BLaER1 treated with 17β-estradiol and CSF1 and Interleukin-3, amounts not matched to agents 10 nM and 100 nM (cell line): ENCODE results near the gene MAFB.

Experiments used
- H3K27ac ChIP-seq, 11 experiments: shearing (Covaris generic); formaldehyde crosslinking; 2 replicates each; pipeline ENCODE4 v1.8.1; 2022
- H3K27me3 ChIP-seq, 11 experiments: shearing (Covaris generic); formaldehyde crosslinking; 2 replicates each; pipeline ENCODE4 v1.8.1; 2022
- H3K36me3 ChIP-seq, 11 experiments: shearing (Covaris generic); formaldehyde crosslinking; 2 replicates each; pipeline ENCODE4 v1.8.1; 2022
- H3K4me1 ChIP-seq, 10 experiments: shearing (Covaris generic); formaldehyde crosslinking; 2 replicates each; pipeline ENCODE4 v1.8.1; 2022
- H3K4me2 ChIP-seq, 11 experiments: shearing (Covaris generic); formaldehyde crosslinking; 2 replicates each; pipeline ENCODE4 v1.8.1; 2022
- H3K4me3 ChIP-seq, 10 experiments: shearing (Covaris generic); formaldehyde crosslinking; 2 replicates each; pipeline ENCODE4 v1.8.1; 2022
- H3K9ac ChIP-seq, 11 experiments: shearing (Covaris generic); formaldehyde crosslinking; 2 replicates each; pipeline ENCODE4 v1.8.1; 2022
- H3K9me3 ChIP-seq, 11 experiments: shearing (Covaris generic); formaldehyde crosslinking; replicated peaks in 1 of 11; 2 replicates each; pipeline ENCODE4 v1.8.1; 2022
- H4K20me1 ChIP-seq, 11 experiments: shearing (Covaris generic); formaldehyde crosslinking; 2 replicates each; pipeline ENCODE4 v1.8.1; 2022
- Cebpa-rat ChIP-seq, 11 experiments: shearing (Covaris generic); IDR thresholded peaks; 2 replicates each; pipeline ENCODE4 v1.8.1; 2022

MAFB gene

DNA sequence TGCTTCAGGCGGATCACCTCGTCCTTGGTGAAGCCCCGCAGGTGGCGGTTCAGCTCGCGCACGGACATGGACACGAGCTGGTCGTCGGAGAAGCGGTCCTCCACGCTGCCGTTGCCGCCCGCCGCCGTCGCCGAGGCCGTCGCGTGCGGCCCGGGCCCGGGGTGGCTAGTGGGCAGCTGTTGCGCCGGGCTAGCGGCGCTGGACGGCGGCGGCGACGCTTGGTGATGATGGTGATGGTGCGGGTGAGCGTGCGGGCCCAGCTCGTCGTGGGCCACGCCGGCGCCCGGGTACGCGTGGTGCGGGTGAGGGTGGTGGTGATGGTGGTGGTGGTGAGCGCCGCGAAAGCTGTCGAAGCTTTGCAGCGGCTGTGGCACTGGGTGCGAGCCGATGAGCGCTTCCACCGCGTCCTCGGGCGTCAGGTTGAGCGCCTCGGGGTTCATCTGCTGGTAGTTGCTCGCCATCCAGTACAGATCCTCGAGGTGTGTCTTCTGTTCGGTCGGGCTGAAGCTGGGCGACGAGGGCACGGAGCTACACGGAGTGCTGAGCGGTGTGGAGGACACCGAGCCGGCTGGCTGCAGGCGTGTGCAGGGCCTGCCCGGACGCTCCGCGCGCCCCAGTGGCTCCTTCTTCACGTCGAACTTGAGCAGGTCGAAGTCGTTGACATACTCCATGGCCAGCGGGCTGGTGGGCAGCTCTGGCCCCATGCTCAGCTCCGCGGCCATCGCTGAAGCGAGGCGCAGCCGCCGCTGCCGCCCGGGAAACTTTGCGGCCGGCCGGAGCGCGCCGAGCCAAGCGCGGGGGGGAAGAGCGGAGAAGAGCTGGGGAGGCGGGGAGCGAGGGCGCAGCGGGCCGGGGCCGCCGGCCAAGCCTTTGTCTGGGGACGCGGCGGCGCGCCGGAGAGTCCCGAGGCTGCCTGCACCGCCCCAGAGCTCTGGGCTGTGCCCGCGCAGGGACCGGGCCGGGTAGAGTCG, 622 bp downstream of the MAFB start:
- peaks cover 33 to 96% (median 90%) of the 10 kb centered on the region in 11 experiments for H3K27me3 ChIP-seq
- H3K4me2 ChIP-seq: peak overlapping the region; percentile 56 to 99 (median 94)

DNA sequence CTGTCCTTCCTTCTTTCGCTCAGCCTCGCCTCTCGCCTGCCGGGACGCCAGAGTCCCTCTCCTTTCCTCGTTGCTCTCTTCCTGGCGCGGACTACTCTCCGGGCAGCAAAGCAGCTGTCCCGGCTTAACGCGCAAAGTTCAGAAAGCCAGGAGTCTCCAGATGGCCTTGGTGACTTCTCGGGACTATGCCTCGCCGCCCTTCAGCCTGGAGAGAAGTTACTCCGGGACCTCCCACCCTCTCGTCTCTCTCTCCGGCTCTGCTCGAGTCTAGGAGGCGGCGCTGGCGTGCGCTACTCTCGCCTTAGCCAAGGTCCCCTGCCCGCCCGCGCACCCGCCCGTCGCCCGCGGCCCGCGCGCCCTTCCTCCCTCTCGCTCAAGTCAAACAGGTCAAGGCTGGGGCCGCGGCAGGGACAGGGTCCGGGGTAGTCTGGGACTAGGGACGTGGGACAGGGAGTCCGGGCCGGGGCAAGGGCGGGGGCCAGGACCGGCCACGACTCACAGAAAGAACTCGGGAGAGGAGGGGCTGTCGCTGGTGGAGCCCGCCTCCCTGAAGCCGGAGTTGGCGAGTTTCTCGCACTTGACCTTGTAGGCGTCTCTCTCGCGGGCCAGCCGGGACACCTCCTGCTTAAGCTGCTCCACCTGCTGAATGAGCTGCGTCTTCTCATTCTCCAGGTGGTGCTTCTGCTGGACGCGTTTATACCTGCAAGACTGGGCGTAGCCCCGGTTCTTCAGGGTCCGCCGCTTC, 1.5 kb downstream of the MAFB start:
- Histone ChIP-seq H3K4me3 (peak overlapping the region; percentile 56 to 97 (median 70)), H3K9ac (peak overlapping the region in 7 of 11 experiments; percentile 84 to 99 (median 97); a peak in 11 of 22 replicates), H3K27me3 (peaks cover 24 to 96% (median 90%) of the 10 kb centered on the region in 11 experiments), H3K36me3 (peaks cover 0 to 56% (median 0%) of the 10 kb centered on the region in 11 experiments; a peak in 9 of 22 replicates), H3K27ac (peak overlapping the region in 6 of 11 experiments; percentile 85 to 100 (median 98); a peak in 11 of 22 replicates), H4K20me1 (peaks cover 30 to 70% (median 61%) of the 10 kb centered on the region in 11 experiments), H3K4me1 (peaks cover 12 to 37% (median 18%) of the 10 kb centered on the region in 10 experiments), H3K4me2 (peak overlapping the region; percentile 80 to 99 (median 94)), H3K9me3 (peaks cover 0 to 49% (median 0%) of the 10 kb centered on the region in 11 experiments; a peak in 11 of 22 replicates)
- TF ChIP-seq Cebpa-rat (IDR thresholded peaks at IDR 0.05): no peak

More for the DNA sequence above, 622 bp downstream of the MAFB start:
- Histone ChIP-seq H3K4me3 (peak overlapping the region; percentile 56 to 97 (median 70)), H3K9me3 (peaks cover 0 to 50% (median 0%) of the 10 kb centered on the region in 11 experiments; a peak in 11 of 22 replicates), H4K20me1 (peaks cover 30 to 66% (median 55%) of the 10 kb centered on the region in 11 experiments), H3K27ac (peak overlapping the region; percentile 14 to 100 (median 85); a peak in 20 of 22 replicates), H3K9ac (peak overlapping the region; percentile 77 to 99 (median 85)), H3K4me1 (peaks cover 12 to 33% (median 18%) of the 10 kb centered on the region in 10 experiments), H3K36me3 (peaks cover 0 to 55% (median 0%) of the 10 kb centered on the region in 11 experiments; a peak in 9 of 22 replicates)
- no peak for TF ChIP-seq Cebpa-rat (IDR thresholded peaks at IDR 0.05)

DNA sequence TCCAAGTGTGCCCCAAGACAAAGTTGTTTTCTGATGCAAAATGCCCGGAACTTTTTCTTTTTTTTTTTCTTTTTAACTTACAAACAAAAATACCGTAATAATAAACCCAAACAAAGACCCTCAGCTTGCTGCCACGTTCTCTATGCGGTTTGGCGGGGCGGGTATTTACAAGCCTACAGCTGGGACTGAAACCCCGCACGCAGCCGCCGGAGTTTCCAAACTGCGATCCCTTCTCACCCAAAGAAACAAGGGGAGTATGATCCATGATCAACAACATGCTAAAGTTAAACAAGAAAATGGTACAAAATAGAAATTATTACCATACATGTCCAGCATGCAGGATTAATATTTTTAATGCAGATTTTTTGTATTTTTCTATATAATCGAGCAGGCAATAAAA, 2.1 kb downstream of the MAFB start:
- Histone ChIP-seq H3K9me3 (peaks cover 0 to 43% (median 0%) of the 10 kb centered on the region in 11 experiments; a peak in 11 of 22 replicates), H3K4me1 (peaks cover 12 to 44% (median 20%) of the 10 kb centered on the region in 10 experiments), H3K4me2 (peak overlapping the region in 8 of 11 experiments; percentile 80 to 99 (median 94); a peak in 14 of 22 replicates), H3K9ac (peak overlapping the region in 5 of 11 experiments; percentile 88 to 99 (median 98); a peak in 10 of 22 replicates), H3K4me3 (peak overlapping the region in 9 of 10 experiments; percentile 67 to 97 (median 70); a peak in 17 of 20 replicates), H3K36me3 (peaks cover 0 to 56% (median 0%) of the 10 kb centered on the region in 11 experiments; a peak in 9 of 22 replicates), H3K27me3 (peaks cover 17 to 96% (median 90%) of the 10 kb centered on the region in 11 experiments), H3K27ac (peak overlapping the region in 4 of 11 experiments; percentile 96 to 100 (median 99); a peak in 8 of 22 replicates), H4K20me1 (peaks cover 30 to 71% (median 61%) of the 10 kb centered on the region in 11 experiments)
- TF ChIP-seq Cebpa-rat (IDR thresholded peaks at IDR 0.05): no peak

DNA sequence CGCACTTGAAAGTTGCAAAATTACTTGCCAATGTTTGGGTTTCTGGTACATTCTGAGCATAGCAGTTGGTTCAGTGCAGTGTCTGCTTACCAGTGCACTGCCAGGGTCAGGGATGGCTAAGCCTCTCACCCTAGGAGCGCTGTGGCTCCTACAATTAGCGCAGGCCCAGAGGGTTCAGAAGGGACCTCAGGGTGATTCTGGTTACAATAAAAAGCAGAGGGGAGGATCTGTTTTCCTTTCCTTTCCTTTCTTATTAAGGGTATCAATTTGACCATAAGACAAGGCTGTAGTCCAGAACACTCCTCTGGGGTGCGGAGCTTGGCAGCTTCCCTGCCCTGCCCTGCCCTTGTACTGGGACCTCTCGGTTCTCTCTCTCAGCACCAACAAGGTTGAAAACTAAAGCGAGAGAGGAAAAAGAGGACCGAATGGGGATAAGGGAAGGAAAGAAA, 2.6 kb downstream of the MAFB start:
- TF ChIP-seq Cebpa-rat (IDR thresholded peaks at IDR 0.05): no peak
- Histone ChIP-seq H3K36me3 (peaks cover 0 to 56% (median 0%) of the 10 kb centered on the region in 11 experiments; a peak in 9 of 22 replicates), H3K4me3 (peak overlapping the region in 6 of 10 experiments; percentile 68 to 97 (median 86); a peak in 12 of 20 replicates), H3K27me3 (peaks cover 13 to 96% (median 90%) of the 10 kb centered on the region in 11 experiments), H3K4me1 (peaks cover 12 to 48% (median 20%) of the 10 kb centered on the region in 10 experiments), H4K20me1 (peaks cover 30 to 75% (median 59%) of the 10 kb centered on the region in 11 experiments), H3K27ac (peak overlapping the region in 4 of 11 experiments; percentile 96 to 100 (median 99); a peak in 8 of 22 replicates), H3K9me3 (peaks cover 0 to 42% (median 0%) of the 10 kb centered on the region in 11 experiments; a peak in 11 of 22 replicates), H3K4me2 (peak overlapping the region in 6 of 11 experiments; percentile 80 to 97 (median 93); a peak in 11 of 22 replicates), H3K9ac (peak overlapping the region in 5 of 11 experiments; percentile 88 to 99 (median 98); a peak in 9 of 22 replicates)

DNA sequence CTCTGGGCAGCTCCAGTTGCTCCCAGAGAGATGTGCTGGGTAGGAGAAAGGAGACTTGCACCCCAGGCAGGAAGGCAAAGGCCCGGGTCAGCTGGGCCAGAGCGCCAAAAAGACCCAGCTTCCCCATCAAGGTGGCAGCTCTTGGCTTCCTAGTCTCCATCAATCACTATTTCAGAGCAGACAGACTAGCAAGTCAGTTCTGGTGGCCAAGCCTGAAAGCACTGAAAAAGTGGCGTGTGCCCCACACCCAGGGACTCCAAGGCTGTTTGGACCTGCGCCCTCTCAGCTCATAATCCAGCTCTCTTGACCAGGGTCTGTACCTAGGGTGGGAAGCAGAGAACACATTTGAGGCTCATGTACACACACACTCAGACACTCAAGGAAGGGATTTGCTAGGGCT, 3.7 kb downstream of the MAFB start:
- Histone ChIP-seq H3K9ac (peak overlapping the region in 4 of 11 experiments; percentile 97 to 99 (median 98); a peak in 7 of 22 replicates), H3K9me3 (peaks cover 0 to 42% (median 0%) of the 10 kb centered on the region in 11 experiments; a peak in 11 of 22 replicates), H3K27ac (peak overlapping the region in 3 of 11 experiments; percentile 96 to 100 (median 99); a peak in 6 of 22 replicates), H3K36me3 (peaks cover 0 to 56% (median 0%) of the 10 kb centered on the region in 11 experiments; a peak in 9 of 22 replicates), H3K4me1 (peaks cover 12 to 55% (median 22%) of the 10 kb centered on the region in 10 experiments), H4K20me1 (peaks cover 30 to 77% (median 56%) of the 10 kb centered on the region in 11 experiments), H3K4me2 (peak overlapping the region in 5 of 11 experiments; percentile 39 to 97 (median 91); a peak in 9 of 22 replicates), H3K4me3 (peak overlapping the region in 5 of 10 experiments; percentile 68 to 97 (median 86); a peak in 9 of 20 replicates), H3K27me3 (peaks cover 2 to 94% (median 87%) of the 10 kb centered on the region in 11 experiments)
- no peak for TF ChIP-seq Cebpa-rat (IDR thresholded peaks at IDR 0.05)

DNA sequence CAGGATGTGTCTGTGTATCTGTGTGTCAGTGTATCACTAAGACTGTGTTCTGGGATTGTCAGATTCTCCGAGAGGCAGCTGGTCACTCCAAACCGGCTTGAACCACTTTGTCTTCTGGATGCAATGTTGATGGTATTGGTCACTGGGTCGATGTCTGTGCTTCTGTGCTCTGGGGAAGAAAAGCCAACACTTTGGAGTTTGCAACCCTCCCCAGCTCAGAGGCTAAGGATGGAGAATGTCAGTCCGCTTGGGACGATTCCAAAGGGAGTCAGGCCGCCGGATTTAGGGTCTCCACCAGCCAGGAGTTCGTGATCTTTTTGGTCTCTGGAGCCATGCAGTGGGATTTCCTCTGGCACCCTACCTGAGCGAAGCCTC, 5.2 kb downstream of the MAFB start:
- H3K9ac ChIP-seq: peak overlapping the region in 3 of 11 experiments; percentile 98 to 99 (median 99); a peak in 4 of 22 replicates
- H4K20me1 ChIP-seq: peaks cover 30 to 76% (median 56%) of the 10 kb centered on the region in 11 experiments
- peaks cover 0 to 85% (median 82%) of the 10 kb centered on the region in 11 experiments; a peak in 18 of 22 replicates for H3K27me3 ChIP-seq
- peaks cover 12 to 60% (median 23%) of the 10 kb centered on the region in 10 experiments for H3K4me1 ChIP-seq
- H3K27ac ChIP-seq: peak overlapping the region in 3 of 11 experiments; percentile 96 to 100 (median 99); a peak in 5 of 22 replicates
- peak overlapping the region in 3 of 11 experiments; percentile 80 to 94 (median 91); a peak in 6 of 22 replicates for H3K4me2 ChIP-seq
- H3K4me3 ChIP-seq: peak overlapping the region in 4 of 10 experiments; percentile 22 to 97 (median 90); a peak in 6 of 20 replicates
- no peak for TF ChIP-seq Cebpa-rat (IDR thresholded peaks at IDR 0.05)
- peaks cover 0 to 42% (median 0%) of the 10 kb centered on the region in 11 experiments; a peak in 11 of 22 replicates for H3K9me3 ChIP-seq
- peaks cover 0 to 56% (median 0%) of the 10 kb centered on the region in 11 experiments; a peak in 9 of 22 replicates for H3K36me3 ChIP-seq
